ENCODE results near the gene KCNQ5. TPM values are rescaled to one million over a fixed set of nuclear protein-coding genes. Genes with fewer than 3 reads are reported as not detected.

The KCNQ5 gene
- total and polyA plus RNA-seq, 2 donors, result 1.8 to 3.0 TPM

DNA sequence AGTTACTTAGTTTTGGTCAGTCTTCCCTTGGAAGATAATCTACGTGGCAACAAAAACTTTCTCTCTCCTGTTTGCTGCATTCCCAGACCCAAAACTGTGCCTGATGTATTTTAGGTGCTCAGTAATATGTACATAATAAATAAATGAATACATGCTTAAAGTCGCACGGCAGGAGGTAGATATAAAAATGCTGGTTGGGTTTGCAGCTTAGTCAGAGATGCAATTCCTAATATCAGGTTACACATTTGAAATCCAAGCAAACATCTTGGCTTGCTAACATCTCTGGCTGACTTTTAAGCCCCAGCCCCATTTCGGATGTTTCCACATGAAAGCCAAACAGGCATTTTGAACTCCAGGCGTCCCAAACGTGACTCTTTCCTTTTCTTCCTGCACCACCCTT is 91.0 kb downstream of the KCNQ5 start:
- WGBS, result 72% methylated on average over 6 of the region's 6 CpGs
- Histone ChIP-seq H3K36me3 (ENCODE audit: insufficient read depth) (no peaks in the 10 kb centered on the region), H3K27ac (ENCODE audit: low read depth) (no peak overlapping the region), H3K4me3 (ENCODE audit: low read depth, low read length) (no peak overlapping the region), H3K4me1 (ENCODE audit: insufficient read depth) (no peaks in the 10 kb centered on the region)
- DNase-seq (ENCODE audit: extremely low spot score), result no peak

DNA sequence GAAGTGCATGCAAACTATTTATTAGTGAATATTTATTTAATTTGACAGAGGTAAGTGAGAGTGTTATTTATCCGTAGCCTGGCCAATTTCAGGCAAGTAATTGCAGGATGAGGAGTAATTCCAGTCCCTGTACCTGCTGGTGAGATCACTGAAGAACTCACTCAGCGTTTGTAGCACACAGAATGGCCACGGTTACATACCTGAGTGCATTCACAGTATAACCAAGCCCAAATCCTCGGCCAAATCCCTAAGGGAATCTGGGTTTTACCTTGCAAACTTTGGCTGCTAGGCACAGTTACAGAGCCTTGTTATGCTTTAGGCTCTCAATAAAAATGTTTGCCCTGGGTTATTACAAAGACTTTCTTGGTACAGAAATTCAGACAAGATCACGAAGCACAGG is 93.3 kb downstream of the KCNQ5 start:
- no peak for DNase-seq (ENCODE audit: extremely low spot score)
- Histone ChIP-seq H3K4me1 (ENCODE audit: insufficient read depth) (no peaks in the 10 kb centered on the region), H3K4me3 (ENCODE audit: low read depth, low read length) (no peak overlapping the region), H3K36me3 (ENCODE audit: insufficient read depth) (no peaks in the 10 kb centered on the region), H3K27ac (ENCODE audit: low read depth) (no peak overlapping the region)
- 74% methylated on average over 5 of the region's 5 CpGs for WGBS

DNA sequence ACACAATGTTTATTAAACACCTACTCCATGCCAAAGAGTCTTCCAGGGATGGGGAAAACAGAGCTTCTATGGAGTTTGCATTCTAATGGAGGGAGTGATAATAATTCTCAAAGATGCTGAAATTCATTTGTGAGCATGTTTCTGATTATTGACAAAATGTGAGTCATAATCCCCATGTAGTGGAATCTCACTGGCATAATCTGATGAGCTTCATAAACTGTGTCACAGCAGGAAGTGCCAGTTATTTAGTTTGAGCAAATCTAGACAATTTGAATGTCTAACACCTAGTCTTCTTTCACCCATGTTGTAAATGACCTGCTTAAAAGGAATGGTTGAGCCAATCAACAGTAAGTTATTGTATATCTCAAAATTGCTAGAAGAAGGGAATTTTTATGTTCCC is 95.1 kb downstream of the KCNQ5 start:
- H3K4me1 ChIP-seq (ENCODE audit: insufficient read depth), result no peaks in the 10 kb centered on the region
- no peak overlapping the region for H3K4me3 ChIP-seq (ENCODE audit: low read depth, low read length)
- no peak for DNase-seq (ENCODE audit: extremely low spot score)
- no peaks in the 10 kb centered on the region for H3K36me3 ChIP-seq (ENCODE audit: insufficient read depth)
- no peak overlapping the region for H3K27ac ChIP-seq (ENCODE audit: low read depth)

DNA sequence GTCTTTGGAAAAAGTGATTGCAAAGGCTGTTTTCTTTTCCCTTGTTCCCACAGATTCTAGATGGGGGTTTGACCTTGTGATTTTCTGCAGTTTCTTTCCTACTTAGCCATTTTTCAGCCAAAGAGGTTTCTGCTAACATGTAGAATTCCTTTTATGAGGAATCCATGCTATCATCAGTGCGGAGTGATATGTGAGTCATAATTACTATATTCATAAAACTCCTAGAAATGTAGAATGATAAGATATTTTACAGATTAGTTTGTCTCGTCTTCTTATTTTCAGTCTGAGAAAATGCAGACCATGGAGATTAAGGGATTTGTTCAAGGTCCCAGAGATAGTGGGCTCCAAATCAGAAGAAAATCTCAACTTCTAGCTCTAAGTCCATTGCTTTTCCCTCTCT is 98.6 kb downstream of the KCNQ5 start:
- Histone ChIP-seq H3K36me3 (ENCODE audit: insufficient read depth) (no peaks in the 10 kb centered on the region), H3K27ac (ENCODE audit: low read depth) (no peak overlapping the region), H3K4me3 (ENCODE audit: low read depth, low read length) (no peak overlapping the region), H3K4me1 (ENCODE audit: insufficient read depth) (no peaks in the 10 kb centered on the region)
- no peak for DNase-seq (ENCODE audit: extremely low spot score)
- WGBS, result 35% methylated on average over 2 of the region's 2 CpGs

DNA sequence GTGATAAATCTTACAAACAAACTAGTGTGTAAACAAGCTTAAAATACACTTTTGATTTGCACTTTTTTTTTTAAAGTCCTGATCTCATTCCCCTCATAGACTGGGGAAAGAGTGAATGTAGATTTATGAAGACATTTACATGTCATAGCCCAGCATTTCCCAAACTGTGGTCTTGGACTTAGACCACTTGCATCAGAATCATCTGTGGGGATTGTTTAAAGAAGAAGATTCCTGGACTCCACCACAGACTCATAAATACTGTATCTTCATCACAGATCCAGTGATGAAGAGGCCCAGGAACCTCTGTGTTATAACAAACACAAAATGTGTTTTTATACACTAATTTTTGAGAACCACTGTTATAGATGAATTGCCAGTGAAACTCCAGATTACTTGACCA is 99.5 kb downstream of the KCNQ5 start:
- no peak for DNase-seq (ENCODE audit: extremely low spot score)
- H3K36me3 ChIP-seq (ENCODE audit: insufficient read depth), result no peaks in the 10 kb centered on the region
- H3K4me3 ChIP-seq (ENCODE audit: low read depth, low read length), result no peak overlapping the region
- no peak overlapping the region for H3K27ac ChIP-seq (ENCODE audit: low read depth)
- no peaks in the 10 kb centered on the region for H3K4me1 ChIP-seq (ENCODE audit: insufficient read depth)

DNA sequence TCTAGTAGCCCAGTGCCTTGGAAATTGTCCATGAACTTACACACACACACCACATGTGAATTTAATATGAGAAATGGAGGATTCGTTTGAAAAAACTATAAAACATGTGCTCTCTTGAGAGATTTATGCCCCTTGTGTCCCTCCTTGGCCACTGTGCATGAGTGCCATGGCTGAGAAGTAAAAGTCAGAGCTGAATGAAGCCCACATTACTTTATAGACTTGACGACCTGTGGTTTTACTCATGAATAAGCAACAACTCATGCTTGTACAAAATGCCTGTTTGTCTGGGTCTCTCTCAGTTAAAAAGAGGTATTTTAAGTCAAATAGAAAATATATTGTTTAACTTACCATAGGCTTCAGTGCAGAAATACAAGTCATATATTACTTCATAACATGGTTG is 102.7 kb downstream of the KCNQ5 start:
- no peaks in the 10 kb centered on the region for H3K36me3 ChIP-seq (ENCODE audit: insufficient read depth)
- H3K27ac ChIP-seq (ENCODE audit: low read depth), result no peak overlapping the region
- DNase-seq (ENCODE audit: extremely low spot score), result no peak
- 48% methylated on average over 2 of the region's 2 CpGs for WGBS
- no peaks in the 10 kb centered on the region for H3K4me1 ChIP-seq (ENCODE audit: insufficient read depth)
- H3K4me3 ChIP-seq (ENCODE audit: low read depth, low read length), result no peak overlapping the region

DNA sequence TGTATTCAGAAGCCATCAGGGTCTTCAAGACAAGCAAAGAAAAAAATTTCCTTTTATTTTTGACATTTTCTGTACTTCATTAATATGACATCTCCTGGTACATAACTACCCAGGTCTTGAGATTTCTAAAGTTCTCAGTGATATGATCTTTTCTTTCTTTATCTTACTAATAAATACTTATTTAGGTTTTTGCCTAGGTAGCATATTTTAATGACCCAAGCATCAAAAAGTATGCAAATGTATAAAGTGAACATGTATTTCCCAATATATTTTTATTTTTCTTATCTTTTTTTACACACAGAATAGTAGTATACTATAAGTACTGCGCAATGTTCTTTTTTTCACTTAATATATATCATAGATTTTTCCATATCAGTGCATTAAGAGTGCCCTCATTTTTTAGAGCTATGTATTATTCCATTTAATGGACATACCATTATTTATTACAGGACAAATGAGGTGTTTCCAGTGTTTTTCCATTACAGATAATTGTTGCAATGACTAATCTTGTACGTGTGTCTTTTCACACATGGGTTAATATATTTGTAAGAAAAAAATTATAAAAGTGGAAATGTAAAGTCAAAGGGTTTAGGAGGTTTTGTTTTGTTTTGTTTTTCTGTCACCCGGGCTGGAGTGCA is 107.0 kb downstream of the KCNQ5 start:
- no peak for DNase-seq (ENCODE audit: extremely low spot score)
- Histone ChIP-seq H3K4me1 (ENCODE audit: insufficient read depth) (no peaks in the 10 kb centered on the region), H3K4me3 (ENCODE audit: low read depth, low read length) (no peak overlapping the region), H3K27ac (ENCODE audit: low read depth) (no peak overlapping the region), H3K36me3 (ENCODE audit: insufficient read depth) (no peaks in the 10 kb centered on the region)
- WGBS, result 95% methylated on average over 3 of the region's 3 CpGs

DNA sequence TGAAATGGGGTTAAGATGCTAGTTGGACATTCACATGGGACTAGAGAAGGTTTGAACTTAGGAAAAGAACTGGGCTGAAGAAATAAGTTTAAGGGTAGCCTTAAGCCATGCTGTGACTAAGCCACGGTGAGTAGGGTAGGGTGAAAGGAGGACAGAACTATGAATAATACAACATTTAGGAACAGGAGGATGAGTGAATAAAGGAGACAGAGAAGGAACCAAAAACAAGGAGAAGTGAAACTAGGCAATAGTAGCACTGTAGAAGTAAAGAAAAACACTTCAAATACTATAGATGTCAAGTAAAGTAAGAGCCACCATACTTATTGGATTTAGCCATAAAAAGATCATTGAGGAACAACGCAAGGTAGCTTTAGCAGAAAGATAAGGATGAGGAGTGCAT is 111.2 kb downstream of the KCNQ5 start:
- no peak overlapping the region for H3K4me3 ChIP-seq (ENCODE audit: low read depth, low read length)
- 97% methylated on average over 2 of the region's 2 CpGs for WGBS
- no peak overlapping the region for H3K27ac ChIP-seq (ENCODE audit: low read depth)
- H3K36me3 ChIP-seq (ENCODE audit: insufficient read depth), result no peaks in the 10 kb centered on the region
- DNase-seq (ENCODE audit: extremely low spot score), result no peak
- H3K4me1 ChIP-seq (ENCODE audit: insufficient read depth), result no peaks in the 10 kb centered on the region

DNA sequence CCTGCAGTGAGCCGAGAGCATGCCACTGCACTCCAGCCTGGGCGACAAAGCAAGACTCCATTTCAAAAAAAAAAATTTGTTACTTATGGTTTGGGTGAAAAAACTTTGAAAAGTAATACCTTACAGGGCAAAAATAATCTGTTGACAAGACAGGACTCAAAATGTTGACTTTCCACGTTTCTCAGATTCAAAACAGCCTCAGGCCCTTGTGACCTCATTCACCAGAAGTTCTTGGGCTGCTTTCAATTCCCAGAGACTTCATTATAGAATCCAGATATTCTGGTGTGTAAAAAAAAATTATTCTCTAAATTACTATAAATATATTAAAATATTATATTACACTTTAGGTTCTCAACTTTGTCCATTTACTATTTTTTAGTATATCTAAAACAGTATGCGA is 116.2 kb downstream of the KCNQ5 start:
- H3K27ac ChIP-seq (ENCODE audit: low read depth), result no peak overlapping the region
- H3K36me3 ChIP-seq (ENCODE audit: insufficient read depth), result no peaks in the 10 kb centered on the region
- H3K4me1 ChIP-seq (ENCODE audit: insufficient read depth), result no peaks in the 10 kb centered on the region
- H3K4me3 ChIP-seq (ENCODE audit: low read depth, low read length), result no peak overlapping the region
- 89% methylated on average over 4 of the region's 4 CpGs for WGBS
- no peak for DNase-seq (ENCODE audit: extremely low spot score)

DNA sequence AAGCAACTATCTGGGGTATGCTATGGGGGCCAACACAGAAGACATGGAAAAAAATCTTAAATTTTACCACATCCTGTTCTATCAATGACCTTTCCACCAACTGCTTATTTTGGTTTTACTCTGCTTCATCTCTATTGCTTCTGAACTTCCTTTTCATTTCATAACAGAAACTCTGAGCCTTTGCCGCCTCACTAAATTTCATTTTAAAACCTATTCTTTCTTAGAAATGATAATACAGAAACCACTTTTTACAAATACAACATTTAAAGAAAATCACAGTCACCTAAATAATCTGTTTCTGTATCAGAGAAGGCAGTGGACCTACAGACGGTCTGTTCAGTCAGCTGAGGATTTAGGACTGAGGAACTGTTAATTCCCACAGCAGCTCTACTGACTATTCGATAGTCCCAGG is 117.5 kb downstream of the KCNQ5 start:
- Histone ChIP-seq H3K4me1 (ENCODE audit: insufficient read depth) (no peaks in the 10 kb centered on the region), H3K36me3 (ENCODE audit: insufficient read depth) (no peaks in the 10 kb centered on the region), H3K27ac (ENCODE audit: low read depth) (no peak overlapping the region), H3K4me3 (ENCODE audit: low read depth, low read length) (no peak overlapping the region)
- 72% methylated on average over 3 of the region's 3 CpGs for WGBS
- DNase-seq (ENCODE audit: extremely low spot score), result no peak

DNA sequence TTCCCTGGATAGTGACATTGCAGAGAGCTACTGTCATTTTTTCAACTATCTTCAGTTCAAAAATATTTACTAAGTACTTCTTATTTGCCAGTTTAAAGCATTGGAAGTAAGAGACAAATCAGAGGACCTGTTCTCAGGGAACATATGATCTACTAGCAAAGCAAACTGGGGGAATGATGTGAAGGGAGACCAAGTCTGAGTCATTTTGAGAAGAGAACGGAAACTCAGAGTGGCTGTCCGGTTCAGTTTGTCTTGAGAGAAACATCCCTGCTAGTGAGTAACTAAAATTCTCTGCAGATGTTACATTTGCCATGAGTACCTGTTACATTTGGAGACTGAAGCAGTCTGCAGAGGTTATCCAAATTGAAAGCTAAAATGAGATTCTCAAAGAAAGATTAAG is 118.3 kb downstream of the KCNQ5 start:
- Histone ChIP-seq H3K36me3 (ENCODE audit: insufficient read depth) (no peaks in the 10 kb centered on the region), H3K4me3 (ENCODE audit: low read depth, low read length) (no peak overlapping the region), H3K27ac (ENCODE audit: low read depth) (no peak overlapping the region), H3K4me1 (ENCODE audit: insufficient read depth) (no peaks in the 10 kb centered on the region)
- DNase-seq (ENCODE audit: extremely low spot score), result no peak
- 84% methylated on average over 2 of the region's 2 CpGs for WGBS

DNA sequence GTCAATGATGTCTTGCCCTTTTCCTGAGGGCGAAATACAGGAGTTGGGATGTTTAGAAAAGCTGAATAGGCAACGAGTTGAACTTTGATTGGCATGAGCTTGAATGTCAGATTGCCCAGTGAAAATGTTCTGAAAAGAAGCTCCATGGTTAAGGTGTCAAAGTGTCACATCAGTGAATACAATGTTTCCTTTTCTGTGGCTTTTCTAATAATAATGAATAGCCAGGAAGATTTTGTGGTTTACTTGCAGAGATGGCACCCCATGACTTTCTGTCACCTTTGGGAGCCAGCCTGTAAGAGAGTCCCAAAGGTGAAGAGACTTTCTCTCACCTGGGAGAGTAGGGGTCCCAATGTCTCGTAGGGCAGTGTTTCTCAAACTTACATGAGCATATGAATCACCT is 119.2 kb downstream of the KCNQ5 start:
- Histone ChIP-seq H3K36me3 (ENCODE audit: insufficient read depth) (no peaks in the 10 kb centered on the region), H3K4me3 (ENCODE audit: low read depth, low read length) (no peak overlapping the region), H3K4me1 (ENCODE audit: insufficient read depth) (no peaks in the 10 kb centered on the region), H3K27ac (ENCODE audit: low read depth) (no peak overlapping the region)
- no peak for DNase-seq (ENCODE audit: extremely low spot score)
- 83% methylated on average over 3 of the region's 3 CpGs for WGBS

DNA sequence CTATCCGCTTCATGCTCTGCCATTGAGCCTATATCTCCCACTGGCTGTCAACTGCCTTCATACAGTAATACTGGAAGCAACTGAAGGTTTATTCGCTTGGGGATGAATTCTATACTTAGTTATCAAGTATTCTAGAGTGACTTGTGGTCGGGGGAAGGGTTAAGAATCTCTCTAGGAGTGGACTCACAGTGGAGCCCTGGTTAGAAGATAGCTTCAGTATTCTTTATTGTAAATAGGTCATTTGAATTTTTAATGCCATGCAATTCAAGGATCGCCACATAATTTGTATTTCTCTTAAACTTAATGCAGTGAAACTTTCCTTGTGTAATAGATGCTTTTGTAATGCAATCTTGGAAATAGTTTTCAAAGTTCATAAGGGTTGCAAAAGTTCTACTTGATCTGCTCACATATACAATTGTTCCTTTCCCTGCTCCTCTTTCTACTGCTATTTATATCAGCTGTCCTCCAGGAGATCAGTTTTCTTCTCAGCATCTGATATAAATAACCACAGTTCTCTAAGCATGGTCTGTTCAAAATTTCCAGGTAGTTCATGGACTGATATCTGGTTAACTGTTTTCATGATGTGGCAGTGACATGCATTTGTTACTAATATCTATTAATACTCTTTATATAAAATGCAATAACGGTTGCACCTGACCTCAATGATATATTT is 120.3 kb downstream of the KCNQ5 start:
- H3K36me3 ChIP-seq (ENCODE audit: insufficient read depth), result no peaks in the 10 kb centered on the region
- H3K4me1 ChIP-seq (ENCODE audit: insufficient read depth), result no peaks in the 10 kb centered on the region
- WGBS, result 88% methylated on average over 5 of the region's 5 CpGs
- no peak for DNase-seq (ENCODE audit: extremely low spot score)
- H3K4me3 ChIP-seq (ENCODE audit: low read depth, low read length), result no peak overlapping the region
- H3K27ac ChIP-seq (ENCODE audit: low read depth), result no peak overlapping the region

DNA sequence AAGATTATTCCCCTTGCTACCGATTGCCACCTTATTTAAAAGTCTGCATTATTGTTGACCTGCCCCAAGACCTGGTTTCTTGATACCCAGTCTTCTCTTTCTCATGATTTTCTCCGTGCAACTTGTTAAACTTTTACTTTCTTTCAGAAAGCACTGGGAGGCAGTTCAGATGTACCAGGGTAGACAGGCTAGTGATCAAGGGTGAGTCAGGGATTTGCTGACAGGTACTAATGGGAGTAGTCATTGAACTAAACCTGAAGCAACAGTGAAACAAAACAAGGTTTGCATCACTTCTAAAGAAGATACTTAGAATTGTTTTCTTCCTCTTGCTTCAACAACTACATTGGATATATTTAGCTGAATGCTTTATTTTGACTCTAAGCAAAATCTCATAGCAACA is 124.4 kb downstream of the KCNQ5 start:
- no peak for DNase-seq (ENCODE audit: extremely low spot score)
- WGBS, result 86% methylated on average over 2 of the region's 2 CpGs
- Histone ChIP-seq H3K36me3 (ENCODE audit: insufficient read depth) (no peaks in the 10 kb centered on the region), H3K27ac (ENCODE audit: low read depth) (no peak overlapping the region), H3K4me1 (ENCODE audit: insufficient read depth) (no peaks in the 10 kb centered on the region), H3K4me3 (ENCODE audit: low read depth, low read length) (no peak overlapping the region)

DNA sequence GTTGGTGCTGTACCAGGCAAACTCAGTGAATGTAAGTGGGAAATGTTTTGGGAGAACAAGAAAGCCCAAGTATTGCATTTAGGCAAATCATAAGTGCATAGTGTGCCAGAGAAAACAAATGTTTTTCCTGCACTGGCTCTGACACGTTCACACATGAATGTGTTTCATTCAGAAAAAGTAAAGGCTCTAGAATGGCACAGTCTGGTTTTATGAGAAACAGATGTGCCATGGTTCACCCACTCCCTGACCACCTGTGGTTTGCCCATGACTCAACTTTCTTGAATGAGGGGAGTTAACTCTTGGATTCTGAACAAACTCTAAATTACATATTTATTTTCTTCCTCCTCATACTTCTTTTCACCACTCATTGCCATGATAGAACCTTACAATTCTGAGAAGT is 126.9 kb downstream of the KCNQ5 start:
- Histone ChIP-seq H3K27ac (ENCODE audit: low read depth) (no peak overlapping the region), H3K4me1 (ENCODE audit: insufficient read depth) (no peaks in the 10 kb centered on the region), H3K4me3 (ENCODE audit: low read depth, low read length) (no peak overlapping the region), H3K36me3 (ENCODE audit: insufficient read depth) (no peaks in the 10 kb centered on the region)
- no peak for DNase-seq (ENCODE audit: extremely low spot score)
- WGBS, result 42% methylated on average over 1 of the region's 1 CpG

Data from urinary bladder (tissue), 4 donors.